MM.1S (cell line): ENCODE data around the gene SEC31B.
A peak's percentile ranks its signal among the peaks of the same experiment; 100 is the strongest.

Source experiments
- DNase-seq: peaks from one replicate; pipeline ENCODE4 v3.0.0-alpha.2; 2015
- H2AFZ ChIP-seq: fragments of 300-600 bp; sonication (generic); 2 replicates; pipeline ENCODE4 v1.6.0; 2016; ENCODE audit warnings: antibody characterized with exemption, low read length
- H3F3A ChIP-seq: fragments of 300-600 bp; sonication (generic); 2 replicates; pipeline ENCODE4 v1.6.1; 2016; ENCODE audit warnings: mild to moderate bottlenecking, antibody characterized with exemption, low read length, moderate library complexity, mixed read lengths; ENCODE audit not compliant: insufficient read depth
- H3K27ac ChIP-seq: fragments of 300-600 bp; sonication (generic); 2 replicates; pipeline ENCODE4 v1.5.1; 2016; ENCODE audit warnings: mild to moderate bottlenecking, low read length
- H3K27me3 ChIP-seq: fragments of 300-600 bp; sonication (generic); replicated peaks from 2 replicates; pipeline ENCODE4 v1.6.0; 2016; ENCODE audit warnings: low read length; ENCODE audit not compliant: insufficient read depth
- H3K36me3 ChIP-seq: fragments of 300-600 bp; sonication (generic); replicated peaks from 2 replicates; pipeline ENCODE4 v1.6.1; 2016; ENCODE audit warnings: mild to moderate bottlenecking, low read length, mixed read lengths; ENCODE audit not compliant: insufficient read depth
- H3K4me1 ChIP-seq: fragments of 300-600 bp; sonication (generic); 2 replicates; pipeline ENCODE4 v1.6.1; 2016; ENCODE audit warnings: low read length, mixed read lengths
- H3K4me2 ChIP-seq: fragments of 300-600 bp; sonication (generic); 2 replicates; pipeline ENCODE4 v1.6.0; 2016; ENCODE audit warnings: low read depth, low read length
- H3K4me3 ChIP-seq: fragments of 300-600 bp; sonication (generic); 2 replicates; pipeline ENCODE4 v1.5.1; 2016; ENCODE audit warnings: low read length, mixed read lengths
- H3K79me2 ChIP-seq: fragments of 300-600 bp; sonication (generic); 2 replicates; pipeline ENCODE4 v1.6.1; 2016; ENCODE audit warnings: mixed run types, low read length, mixed read lengths
- H3K9ac ChIP-seq: fragments of 300-600 bp; sonication (generic); 2 replicates; pipeline ENCODE4 v1.6.1; 2016; ENCODE audit warnings: low read length, mixed read lengths
- H3K9me2 ChIP-seq: fragments of 300-600 bp; sonication (generic); replicated peaks from 2 replicates; pipeline ENCODE4 v1.6.1; 2016; ENCODE audit warnings: mild to moderate bottlenecking, low read length, mixed read lengths; ENCODE audit not compliant: insufficient read depth
- H3K9me3 ChIP-seq: fragments of 300-600 bp; sonication (generic); replicated peaks from 2 replicates; pipeline ENCODE4 v1.6.1; 2016; ENCODE audit warnings: mild to moderate bottlenecking, low read length, mixed read lengths; ENCODE audit not compliant: insufficient read depth
- H4K20me1 ChIP-seq: fragments of 300-600 bp; sonication (generic); 2 replicates; pipeline ENCODE4 v1.6.1; 2016; ENCODE audit warnings: mild to moderate bottlenecking, low read length, moderate library complexity, mixed read lengths; ENCODE audit not compliant: insufficient read depth
- CTCF ChIP-seq: fragments of 300-600 bp; sonication (generic); IDR thresholded peaks from 2 replicates; pipeline ENCODE4 v1.5.1; 2016; ENCODE audit warnings: antibody characterized with exemption, low read length, mixed read lengths
- EZH2 ChIP-seq: fragments of 300-600 bp; sonication (generic); optimal IDR thresholded peaks from 2 replicates; pipeline ENCODE3; 2017; ENCODE audit warnings: low read depth, mild to moderate bottlenecking, antibody characterized with exemption, low read length, mixed read lengths
- EZH2phosphoT487 ChIP-seq: fragments of 300-600 bp; sonication (generic); IDR thresholded peaks from 2 replicates; pipeline ENCODE4 v1.6.1; 2018; ENCODE audit warnings: antibody characterized with exemption, low read length

SEC31B gene

GRCh38 chr10:100562008-100562672, 42.5 kb upstream of the SEC31B start:
- Histone ChIP-seq H3K27ac (no peak overlapping the region), H3K9me3 (no peaks in the 10 kb centered on the region), H3K27me3 (peaks cover 10% of the 10 kb centered on the region; the same call in 1 of the 2 replicates), H3F3A (no peaks in the 10 kb centered on the region), H3K4me3 (0 out of 2 replicates have a peak overlapping the region, but pooled peaks have one; percentile 9), H3K4me1 (peaks cover 6% of the 10 kb centered on the region; the same call in 1 of the 2 replicates), H3K9ac (peak overlapping the region; percentile 22; the same call in 1 of the 2 replicates), H3K9me2 (no peaks in the 10 kb centered on the region), H3K79me2 (no peaks in the 10 kb centered on the region), H3K36me3 (no peaks in the 10 kb centered on the region), H2AFZ (no peak overlapping the region), H4K20me1 (no peaks in the 10 kb centered on the region), H3K4me2 (peak overlapping the region; percentile 56)
- peak; percentile 85 for DNase-seq
- no peak for TF ChIP-seq EZH2phosphoT487
- TF ChIP-seq CTCF = peak; percentile 99

DNA sequence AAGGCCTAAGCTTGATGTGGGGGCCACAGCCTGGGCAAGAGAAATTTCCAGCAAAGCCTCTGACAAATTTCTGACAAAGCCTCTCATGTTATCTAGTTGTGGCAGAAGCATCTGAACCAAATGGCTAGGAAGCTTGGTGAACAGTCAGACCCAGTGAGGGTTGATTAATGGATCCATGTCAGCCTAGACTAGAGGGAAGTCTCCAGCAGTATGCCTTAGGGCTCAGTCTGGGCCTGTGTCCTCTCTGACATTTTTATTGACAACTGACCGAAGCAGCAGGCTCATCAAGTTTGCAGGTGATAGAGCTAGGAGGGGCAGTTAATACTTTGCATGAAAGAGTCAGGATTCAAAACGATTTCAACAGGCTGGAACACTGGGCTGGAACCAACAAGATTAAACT, 41.3 kb upstream of the SEC31B start:
- Histone ChIP-seq H3K9me3 (no peaks in the 10 kb centered on the region), H3K9ac (no peak overlapping the region), H3K4me1 (peaks cover 6% of the 10 kb centered on the region; the same call in 1 of the 2 replicates), H3K36me3 (no peaks in the 10 kb centered on the region), H3K4me2 (no peak overlapping the region), H3F3A (no peaks in the 10 kb centered on the region), H3K27ac (no peak overlapping the region), H3K4me3 (no peak overlapping the region), H3K79me2 (no peaks in the 10 kb centered on the region), H2AFZ (no peak overlapping the region), H4K20me1 (no peaks in the 10 kb centered on the region), H3K9me2 (no peaks in the 10 kb centered on the region), H3K27me3 (no peaks in the 10 kb centered on the region; the same call in 1 of the 2 replicates)
- DNase-seq = no peak
- no peak for TF ChIP-seq EZH2phosphoT487
- no peak for TF ChIP-seq EZH2
- no peak for TF ChIP-seq CTCF

DNA sequence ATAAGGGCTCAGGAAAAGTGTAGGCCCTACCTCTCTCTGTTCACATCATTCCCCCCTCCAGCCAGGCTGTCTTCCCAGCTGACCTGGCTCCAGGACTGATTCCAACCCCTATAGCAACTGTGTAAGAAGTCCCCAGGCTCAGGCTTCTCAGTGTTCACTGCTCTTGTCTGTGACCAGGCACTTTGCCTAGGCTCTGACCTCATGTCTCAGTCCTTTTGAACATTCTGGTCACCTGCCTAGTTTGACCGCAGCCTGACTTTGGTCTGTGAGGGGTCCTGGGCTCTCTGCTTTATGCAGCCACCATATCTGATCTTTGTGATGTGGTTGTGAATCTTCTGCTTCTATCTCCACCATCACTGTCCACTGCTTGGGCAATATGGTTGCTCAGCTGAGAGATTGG, 40.6 kb upstream of the SEC31B start:
- Histone ChIP-seq H4K20me1 (no peaks in the 10 kb centered on the region), H2AFZ (no peak overlapping the region), H3K36me3 (no peaks in the 10 kb centered on the region), H3K9me2 (no peaks in the 10 kb centered on the region), H3K27me3 (no peaks in the 10 kb centered on the region), H3K4me2 (no peak overlapping the region), H3K9ac (no peak overlapping the region), H3K4me3 (no peak overlapping the region), H3K4me1 (peaks cover 6% of the 10 kb centered on the region; the same call in 1 of the 2 replicates), H3K79me2 (no peaks in the 10 kb centered on the region), H3F3A (no peaks in the 10 kb centered on the region), H3K9me3 (no peaks in the 10 kb centered on the region), H3K27ac (no peak overlapping the region)
- no peak for DNase-seq
- no peak for TF ChIP-seq EZH2phosphoT487
- TF ChIP-seq EZH2 = no peak
- no peak for TF ChIP-seq CTCF
